GM18502 (cell line): ENCODE data around the gene GNAQ.

ENCODE experiments used
- ATAC-seq: cut with Tn5 transposase; IDR thresholded peaks from one replicate; pipeline ENCODE4 v1.9.1; 2021; ENCODE audit warnings: mild to moderate bottlenecking; ENCODE audit not compliant: unreplicated experiment, poor library complexity

Gene GNAQ

GRCh38 chr9:77915744-77916143 is 115.9 kb downstream of the GNAQ start:
- no peak for ATAC-seq

GRCh38 chr9:77912895-77913693 is 118.5 kb downstream of the GNAQ start:
- ATAC-seq = no peak

GRCh38 chr9:77911928-77912327 is 119.7 kb downstream of the GNAQ start:
- ATAC-seq = no peak

- ATAC-seq = no peak
Observed at GRCh38 chr9:77910194-77910621, 121.4 kb downstream of the GNAQ start.

- ATAC-seq = no peak
Observed at GRCh38 chr9:77909306-77909705, 122.3 kb downstream of the GNAQ start.

GRCh38 chr9:77908293-77908692 is 123.3 kb downstream of the GNAQ start:
- ATAC-seq = no peak

- ATAC-seq = no peak
Observed at GRCh38 chr9:77907585-77907984, 124.0 kb downstream of the GNAQ start.

- ATAC-seq = no peak
Observed at GRCh38 chr9:77906991-77907390, 124.6 kb downstream of the GNAQ start.

- ATAC-seq = no peak
Observed at GRCh38 chr9:77903666-77904285, 127.8 kb downstream of the GNAQ start.

GRCh38 chr9:77901771-77902170 is 129.8 kb downstream of the GNAQ start:
- ATAC-seq = no peak

GRCh38 chr9:77901018-77901417 is 130.6 kb downstream of the GNAQ start:
- no peak for ATAC-seq

- ATAC-seq = no peak
Observed at GRCh38 chr9:77899679-77900354, 131.8 kb downstream of the GNAQ start.

GRCh38 chr9:77898864-77899263 is 132.7 kb downstream of the GNAQ start:
- ATAC-seq = no peak

- ATAC-seq = no peak
Observed at GRCh38 chr9:77896938-77897667, 134.5 kb downstream of the GNAQ start.

- ATAC-seq = no peak
Observed at GRCh38 chr9:77896269-77896937, 135.2 kb downstream of the GNAQ start.

- no peak for ATAC-seq
Observed at GRCh38 chr9:77893706-77894105, 137.9 kb downstream of the GNAQ start.

- ATAC-seq = no peak
Observed at GRCh38 chr9:77892955-77893514, 138.6 kb downstream of the GNAQ start.

- peak; percentile 97 for ATAC-seq
Observed at GRCh38 chr9:77892171-77892570, 139.4 kb downstream of the GNAQ start.

- ATAC-seq = no peak
Observed at GRCh38 chr9:77891128-77891800, 140.3 kb downstream of the GNAQ start.
